Right lobe of liver (tissue), 6 donors: ENCODE data around the gene NR2F6. TPM values are rescaled to one million over a fixed set of nuclear protein-coding genes. Genes with fewer than 3 reads are reported as not detected.
A peak's percentile ranks its signal among the peaks of the same experiment; 100 is the strongest.
"Not testable (repeated sequence)": the region's sequence is repeated elsewhere in the genome, so short reads cannot be mapped to it uniquely, and the experiment has no call there.

Experiments used
- ATAC-seq, 4 donors: fragments of 200-7000 bp; cut with Tn5 transposase; one replicate each; pipeline ENCODE4 v1.9.1; 2020; ENCODE audit warnings: mild to moderate bottlenecking in 4 of 4, moderate library complexity in 4 of 4
- DNase-seq, 3 donors: peaks; one replicate each; pipeline ENCODE4 v3.0.0-alpha.2; 2020
- H3K27ac ChIP-seq, 3 donors: fragments of 200-600 bp; one replicate each; pipeline ENCODE4 v1.8.0; 2022
- H3K27me3 ChIP-seq, 2 donors: fragments of 200-600 bp; one replicate each; pipeline ENCODE4 v1.8.0; 2022
- H3K36me3 ChIP-seq, 4 donors: fragments of 200-600 bp; sonication (generic) in 1 of 4; one replicate each; pipeline versions ENCODE4 v1.5.1 to v1.8.0; 2017 to 2022; ENCODE audit warnings: control low read depth in 1 of 4
- H3K4me1 ChIP-seq, 4 donors: fragments of 200-600 bp; sonication (generic) in 1 of 4; one replicate each; pipeline versions ENCODE4 v1.5.1 to v1.8.0; 2017 to 2022; ENCODE audit warnings: control low read depth in 1 of 4
- H3K4me3 ChIP-seq, 3 donors: fragments of 200-600 bp; one replicate each; pipeline ENCODE4 v1.8.0; 2022
- H3K9me3 ChIP-seq, 4 donors: fragments of 200-600 bp; sonication (generic) in 1 of 4; one replicate each; pipeline versions ENCODE4 v1.5.1 to v1.8.0; 2017 to 2022; ENCODE audit warnings: control low read depth in 1 of 4
- POLR2A ChIP-seq: fragments of 450-650 bp; IDR thresholded peaks from one replicate; pipeline ENCODE4 v1.6.1; 2017; ENCODE audit warnings: antibody characterized with exemption, mild to moderate bottlenecking
- WGBS: methylation state at CpG from one replicate; pipeline ENCODE4 v1.1.6; 2018; ENCODE audit warnings: low coverage, low lambda C conversion rate; ENCODE audit not compliant: insufficient coverage; ENCODE audit errors: missing lambda C conversion rate; 5-methylcytosine and 5-hydroxymethylcytosine counted together
- intact Hi-C, 2 donors: fragments of 100-400 bp; cut with DNase I; formaldehyde crosslinking; loops; one replicate each; pipeline versions ENCODE4 v1.11.2 to v1.14.1; 2022
- total RNA-seq, 6 experiments: library from RNA; depleted of rRNA in 2 of 6; stranded (reverse); fragments of >200 nt in 2 of 6; fragmentation: NEBNext Ultra II Directional in 3 of 6; extraction: Animal tissue kit (Norgen Biotek cat#: 25700) in 3 of 6; gene quantifications; one replicate each; pipeline versions ENCODE4 v1.1.0 to v1.2.4, GENCODE V29; 2016 to 2023
- TF ChIP-seq, protein P1 (sequence below), 4 donors: fragments of 200-600 bp in 3 of 4; fragments of 450-650 bp in 1 of 4; IDR thresholded peaks; one replicate each; pipeline versions ENCODE4 v1.5.1 to v1.8.0; 2016 to 2022; ENCODE audit warnings: antibody characterized with exemption in 4 of 4, mild to moderate bottlenecking in 2 of 4
- donor health status: DM: no; HTN: yes; CAD: no.
- donor health status: DM: no; HTN: no; CAD: no.
- donor health status: DM: no; HTN: no; CAD: no.
- donor health status: DM: no; HTN: yes; CAD: no.
- donor health status: DM: no; HTN: yes; CAD: no.

The NR2F6 gene
- total RNA-seq, 6 experiments from 2014 or later, result 48.5 to 105 (median 80.9) TPM

DNA sequence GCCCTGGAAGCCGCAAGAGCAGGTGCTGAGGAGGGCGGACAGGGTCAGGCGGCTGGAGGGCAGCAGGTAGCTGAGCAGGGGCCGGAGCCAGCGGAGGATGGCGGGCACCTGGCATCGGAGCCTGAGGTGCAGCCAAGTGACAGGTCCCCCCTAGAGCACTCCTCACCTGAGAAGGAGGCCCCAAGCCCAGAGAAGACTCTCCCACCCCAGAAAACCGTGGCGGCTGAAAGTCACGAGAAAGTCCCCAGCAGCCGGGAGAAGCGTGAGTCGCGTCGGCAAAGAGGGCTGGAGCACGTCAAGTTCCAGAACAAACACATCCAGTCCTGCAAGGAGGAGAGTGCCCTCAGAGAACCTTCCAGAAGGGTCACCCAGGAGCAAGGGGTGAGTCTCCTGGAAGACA lies 51.1 kb downstream of the NR2F6 start:
- H3K36me3 ChIP-seq, result peaks cover 0 to 72% (median 20%) of the 10 kb centered on the region in 4 donors
- H3K27me3 ChIP-seq, result no peaks in the 10 kb centered on the region
- 86% methylated on average over 1 of the region's 16 CpGs for WGBS
- H3K9me3 ChIP-seq, result no peaks in the 10 kb centered on the region
- DNase-seq (no peak), ATAC-seq (peak in 1 of 4 donors; percentile 26)
- TF ChIP-seq POLR2A, result no peak
- TF ChIP-seq, protein P1, sequence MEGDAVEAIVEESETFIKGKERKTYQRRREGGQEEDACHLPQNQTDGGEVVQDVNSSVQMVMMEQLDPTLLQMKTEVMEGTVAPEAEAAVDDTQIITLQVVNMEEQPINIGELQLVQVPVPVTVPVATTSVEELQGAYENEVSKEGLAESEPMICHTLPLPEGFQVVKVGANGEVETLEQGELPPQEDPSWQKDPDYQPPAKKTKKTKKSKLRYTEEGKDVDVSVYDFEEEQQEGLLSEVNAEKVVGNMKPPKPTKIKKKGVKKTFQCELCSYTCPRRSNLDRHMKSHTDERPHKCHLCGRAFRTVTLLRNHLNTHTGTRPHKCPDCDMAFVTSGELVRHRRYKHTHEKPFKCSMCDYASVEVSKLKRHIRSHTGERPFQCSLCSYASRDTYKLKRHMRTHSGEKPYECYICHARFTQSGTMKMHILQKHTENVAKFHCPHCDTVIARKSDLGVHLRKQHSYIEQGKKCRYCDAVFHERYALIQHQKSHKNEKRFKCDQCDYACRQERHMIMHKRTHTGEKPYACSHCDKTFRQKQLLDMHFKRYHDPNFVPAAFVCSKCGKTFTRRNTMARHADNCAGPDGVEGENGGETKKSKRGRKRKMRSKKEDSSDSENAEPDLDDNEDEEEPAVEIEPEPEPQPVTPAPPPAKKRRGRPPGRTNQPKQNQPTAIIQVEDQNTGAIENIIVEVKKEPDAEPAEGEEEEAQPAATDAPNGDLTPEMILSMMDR (IDR thresholded peaks at IDR 0.05), result no peak
- intact Hi-C loops, result loop anchor here in 1 of 2 donors (10.0 kb wide), 1 partner anchor 130 kb away; no protein-coding TSS in a partner anchor
- no peak overlapping the region for H3K4me3 ChIP-seq
- no peak overlapping the region for H3K27ac ChIP-seq
- no peaks in the 10 kb centered on the region for H3K4me1 ChIP-seq

DNA sequence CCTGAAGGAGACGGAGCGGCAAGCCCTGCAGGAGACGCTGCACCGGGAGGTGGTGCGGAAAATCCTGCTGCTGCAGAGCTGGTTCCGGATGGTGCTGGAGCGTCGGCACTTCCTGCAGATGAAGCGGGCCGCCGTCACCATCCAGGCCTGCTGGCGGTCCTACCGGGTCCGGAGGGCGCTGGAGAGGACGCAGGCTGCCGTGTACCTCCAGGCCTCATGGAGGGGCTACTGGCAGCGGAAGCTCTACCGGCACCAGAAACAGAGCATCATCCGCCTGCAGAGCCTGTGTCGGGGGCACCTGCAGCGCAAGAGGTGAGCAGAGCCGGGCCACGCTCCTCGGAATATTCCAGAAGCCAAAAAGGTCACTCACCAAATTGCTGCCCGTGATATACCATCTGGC lies 53.0 kb downstream of the NR2F6 start:
- whole genome bisulfite sequencing, result no CpG with 5 or more reads among the region's 26 CpGs
- no peaks in the 10 kb centered on the region for H3K27me3 ChIP-seq
- H3K27ac ChIP-seq, result no peak overlapping the region
- H3K36me3 ChIP-seq, result peaks cover 0 to 79% (median 18%) of the 10 kb centered on the region in 4 donors
- DNase-seq (no peak), ATAC-seq (no peak)
- H3K4me1 ChIP-seq, result no peaks in the 10 kb centered on the region
- TF ChIP-seq, protein P1 (IDR thresholded peaks at IDR 0.05), result no peak
- TF ChIP-seq POLR2A, result no peak
- H3K4me3 ChIP-seq, result no peak overlapping the region
- H3K9me3 ChIP-seq, result no peaks in the 10 kb centered on the region
- intact Hi-C loops, result loop anchor here in 1 of 2 donors (10.0 kb wide), 1 partner anchor 128 kb away; no protein-coding TSS in a partner anchor

DNA sequence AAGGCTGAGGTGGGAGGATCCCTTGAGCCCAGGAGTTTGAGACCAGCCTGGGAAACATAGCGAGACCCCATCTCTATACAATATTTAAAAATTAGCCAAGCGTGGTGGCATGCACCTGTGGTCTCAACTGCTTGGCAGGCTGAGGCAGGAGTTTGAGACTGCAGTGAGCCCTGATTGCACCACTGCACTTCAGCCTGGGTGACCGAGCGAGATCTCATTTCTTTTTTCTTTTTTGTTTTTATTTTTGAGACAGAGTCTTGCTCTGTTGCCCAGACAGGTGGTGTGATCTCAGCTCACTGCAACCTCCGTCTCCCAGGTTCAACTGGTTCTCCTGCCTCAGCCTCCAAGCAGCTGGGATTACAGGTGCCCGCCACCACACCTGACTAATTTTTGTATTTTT lies 54.0 kb downstream of the NR2F6 start:
- not testable (repeated sequence) for H3K27me3 ChIP-seq, H3K9me3 ChIP-seq, H3K27ac ChIP-seq, H3K4me1 ChIP-seq, ATAC-seq, DNase-seq, H3K4me3 ChIP-seq
- WGBS, result 61% methylated on average over 3 of the region's 6 CpGs
- H3K36me3 ChIP-seq, result peaks cover 0 to 81% (median 18%) of the 10 kb centered on the region in 4 donors
- intact Hi-C loops, result loop anchor here in 1 of 2 donors (10.0 kb wide), 1 partner anchor 127 kb away; no protein-coding TSS in a partner anchor

DNA sequence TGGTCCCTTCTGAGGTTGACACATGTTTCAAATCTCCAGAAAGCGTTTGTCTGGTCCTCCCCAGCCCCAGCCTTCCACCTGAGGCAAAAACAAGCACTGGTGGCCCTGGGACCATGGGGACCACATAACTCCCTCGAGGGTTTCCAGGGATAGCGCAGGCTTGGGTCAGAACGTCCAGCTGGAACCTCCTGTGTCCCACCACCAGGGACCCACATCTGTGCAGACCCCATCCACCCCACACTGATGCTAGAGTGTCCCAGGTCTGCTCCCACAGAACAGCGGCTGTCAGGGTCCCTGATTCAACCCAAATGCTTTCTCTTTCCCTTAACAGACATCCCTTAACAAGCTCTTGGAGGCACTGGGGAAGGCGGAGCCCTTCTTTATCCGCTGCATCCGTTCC lies 60.1 kb downstream of the NR2F6 start:
- ATAC-seq, result no peak
- no peak overlapping the region for H3K27ac ChIP-seq
- H3K4me1 ChIP-seq, result no peaks in the 10 kb centered on the region
- intact Hi-C loops, result no loop called here
- 96% methylated on average over 4 of the region's 8 CpGs for WGBS
- H3K36me3 ChIP-seq, result peaks cover 0 to 41% (median 2%) of the 10 kb centered on the region in 4 donors
- no peak for TF ChIP-seq POLR2A
- TF ChIP-seq, protein P1 (IDR thresholded peaks at IDR 0.05), result no peak
- H3K9me3 ChIP-seq, result no peaks in the 10 kb centered on the region
- no peaks in the 10 kb centered on the region for H3K27me3 ChIP-seq
- DNase-seq, result no peak
- H3K4me3 ChIP-seq, result no peak overlapping the region

DNA sequence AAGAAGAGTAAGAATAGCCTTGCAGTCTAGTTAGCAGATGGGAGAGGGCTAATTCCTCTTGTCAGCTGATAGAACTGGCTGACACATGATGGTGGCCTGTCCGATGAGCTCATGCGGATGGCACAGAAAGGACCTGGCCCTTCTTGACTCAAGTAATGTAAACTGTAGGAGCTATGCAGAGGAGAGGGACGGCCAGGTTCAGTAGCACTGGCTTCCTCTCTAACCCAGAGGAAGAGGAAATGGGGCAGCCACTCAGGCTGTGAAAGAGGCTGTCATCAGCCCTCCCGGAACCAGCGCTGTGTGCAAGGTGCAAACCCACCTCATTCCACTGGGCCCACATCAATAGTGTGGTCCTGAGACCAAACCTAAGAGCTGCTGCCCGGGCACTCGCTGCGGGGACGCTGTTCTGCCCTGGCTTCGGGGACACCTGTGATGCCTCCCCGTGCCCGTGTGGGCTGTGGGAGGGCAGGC lies 61.3 kb downstream of the NR2F6 start:
- no peak for DNase-seq
- no peak overlapping the region for H3K4me3 ChIP-seq
- no peaks in the 10 kb centered on the region for H3K27me3 ChIP-seq
- peaks cover 0 to 36% (median 0%) of the 10 kb centered on the region in 4 donors for H3K36me3 ChIP-seq
- TF ChIP-seq, protein P1 (IDR thresholded peaks at IDR 0.05), result no peak
- no peak for TF ChIP-seq POLR2A
- peak overlapping the region in 1 of 3 donors; percentile 18 for H3K27ac ChIP-seq
- ATAC-seq, result peak; percentile 47 to 71 (median 56)
- WGBS, result 67% methylated on average over 1 of the region's 12 CpGs
- no peaks in the 10 kb centered on the region for H3K9me3 ChIP-seq
- no peaks in the 10 kb centered on the region for H3K4me1 ChIP-seq
- intact Hi-C loops, result no loop called here
